ENCODE measurements around the gene SLC9A9.

The SLC9A9 gene

GRCh38 chr3:143382816-143383215 lies 465.5 kb downstream of the SLC9A9 start:
- no peak for DNase-seq

DNA sequence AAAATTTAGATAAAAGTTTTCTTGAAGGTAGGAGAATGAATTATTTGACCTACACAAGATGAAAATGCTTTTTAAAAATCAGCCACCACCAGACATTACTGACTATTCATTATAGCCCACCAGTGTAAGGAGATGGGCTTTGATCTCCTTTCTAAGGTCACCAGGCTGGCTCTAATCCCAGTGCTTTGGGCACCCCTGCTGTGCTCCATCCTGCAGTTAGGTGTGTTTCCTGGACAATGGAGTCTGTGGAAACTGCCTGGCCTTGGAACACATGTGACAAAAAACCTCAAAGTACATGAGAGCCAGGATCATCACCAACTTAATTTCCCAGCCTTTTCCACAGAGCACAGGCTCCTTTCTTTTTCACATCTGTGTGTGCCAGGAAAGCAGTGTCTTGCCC lies 467.8 kb downstream of the SLC9A9 start:
- DNase-seq, result no peak

DNA sequence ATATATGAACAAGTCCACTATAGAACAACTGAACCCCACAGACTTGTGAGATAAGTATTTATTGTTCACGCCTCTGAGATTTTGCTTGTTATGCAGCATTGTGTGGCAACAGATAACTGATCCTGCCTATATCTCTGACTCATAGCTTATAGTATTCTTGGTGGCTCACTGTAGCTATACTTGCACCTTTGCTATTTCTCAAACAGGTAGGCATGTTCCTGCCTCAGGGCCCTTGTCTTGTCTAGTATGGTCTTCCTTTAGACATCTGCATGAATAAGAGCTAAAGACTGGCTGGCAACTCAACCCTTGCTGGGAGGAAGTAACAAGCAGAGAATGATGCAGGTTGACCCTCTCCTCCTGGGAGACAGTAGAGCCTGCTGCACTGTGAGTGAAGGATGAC lies 472.6 kb downstream of the SLC9A9 start:
- no peak for DNase-seq

- no peak for DNase-seq
These were observed 481.1 kb downstream of the SLC9A9 start for GRCh38 chr3:143367171-143367570.

- DNase-seq, result no peak
These were observed 481.6 kb downstream of the SLC9A9 start for GRCh38 chr3:143366672-143367071.

- DNase-seq, result no peak
These were observed 484.3 kb downstream of the SLC9A9 start for GRCh38 chr3:143363949-143364348.

DNA sequence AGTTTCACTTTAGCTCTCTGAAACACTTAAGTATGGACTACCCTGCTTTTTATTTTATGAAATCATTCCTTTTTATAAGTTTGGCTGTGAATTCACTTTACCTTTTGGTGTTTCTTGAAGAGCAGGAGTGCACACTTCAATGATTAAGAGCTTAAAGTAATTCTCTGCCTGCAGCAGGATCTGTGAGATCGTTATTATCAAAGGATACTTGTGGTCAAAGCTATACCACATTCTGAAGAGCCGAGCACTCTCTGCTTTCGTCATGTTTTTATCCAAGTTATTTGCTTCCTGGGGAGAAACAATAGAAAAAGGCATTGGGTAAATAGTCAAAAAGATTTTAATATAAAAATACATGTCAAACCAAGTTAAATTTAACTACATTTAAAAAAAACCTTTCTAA lies 485.0 kb downstream of the SLC9A9 start:
- no peak for DNase-seq

- no peak for DNase-seq
These were observed 485.9 kb downstream of the SLC9A9 start for GRCh38 chr3:143362115-143362991.

DNA sequence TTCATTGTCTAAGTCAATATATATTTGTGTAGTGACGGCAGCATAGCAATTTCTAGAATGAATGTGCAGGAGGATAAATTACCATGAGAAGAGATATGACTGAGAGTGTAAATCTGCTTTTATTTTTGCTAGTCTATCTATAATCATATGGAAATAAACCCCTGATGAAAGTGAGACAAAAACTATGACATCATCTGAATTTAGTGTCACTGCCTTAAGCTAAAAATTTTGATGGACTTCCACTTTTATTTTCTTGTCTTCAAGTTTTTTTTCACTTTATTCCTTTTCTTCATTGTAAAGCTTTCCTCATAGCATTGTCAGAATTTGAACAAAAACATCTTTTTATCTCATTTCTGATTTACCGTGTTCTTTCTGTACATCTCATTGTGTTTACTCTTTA lies 486.7 kb downstream of the SLC9A9 start:
- DNase-seq, result no peak

- DNase-seq, result no peak
These were observed 488.0 kb downstream of the SLC9A9 start for GRCh38 chr3:143360244-143360643.

- DNase-seq, result no peak
These were observed 489.3 kb downstream of the SLC9A9 start for GRCh38 chr3:143358793-143359491.

DNA sequence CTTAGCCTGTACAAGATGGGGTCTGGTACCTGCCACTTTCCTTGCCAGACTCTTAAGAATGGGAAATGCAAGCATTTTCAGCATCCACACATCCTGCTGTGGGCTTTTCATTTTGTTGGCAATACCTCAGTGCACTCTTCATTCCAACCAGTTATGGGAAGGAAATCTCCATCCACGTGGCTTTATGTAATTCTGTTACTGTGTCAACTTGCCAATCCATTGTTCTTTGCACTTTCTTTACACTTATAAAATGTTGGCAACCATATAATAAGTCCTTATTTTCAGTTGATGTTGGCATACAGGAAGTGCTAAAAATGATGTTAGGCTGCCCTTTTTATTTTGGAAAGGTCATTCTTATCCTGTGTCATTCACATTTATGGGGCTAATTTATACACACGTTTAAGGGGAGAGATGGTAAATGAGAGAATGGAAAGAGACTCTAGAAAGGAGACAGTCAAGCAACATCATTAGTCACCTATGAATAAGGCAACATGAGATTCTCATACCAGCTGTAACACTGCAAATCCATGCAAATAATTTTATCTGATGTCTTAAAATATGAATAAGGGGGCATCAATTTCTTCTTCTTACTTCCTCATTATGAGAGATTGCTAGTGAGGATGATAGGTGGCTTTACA lies 490.0 kb downstream of the SLC9A9 start:
- DNase-seq, result no peak

GRCh38 chr3:143357700-143358099 lies 490.6 kb downstream of the SLC9A9 start:
- DNase-seq, result no peak

DNA sequence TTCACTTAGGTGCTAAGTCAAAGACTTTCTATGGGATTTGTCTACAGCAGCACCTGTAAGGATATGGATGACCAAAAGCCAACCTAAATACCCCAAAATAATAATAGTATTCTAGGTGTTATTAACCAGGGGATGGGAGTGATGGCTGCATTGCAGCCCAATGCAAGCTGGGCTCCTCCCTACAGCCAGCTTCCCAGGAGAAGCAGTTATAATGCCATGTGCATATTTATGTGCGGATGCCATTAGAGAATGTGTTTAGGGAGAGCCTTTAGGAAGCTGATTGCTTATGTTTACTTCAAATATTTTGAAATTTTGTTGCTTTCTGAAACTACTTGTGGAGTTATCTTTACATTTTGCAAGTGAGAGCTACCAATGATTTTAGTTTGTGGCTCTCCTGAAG lies 491.4 kb downstream of the SLC9A9 start:
- no peak for DNase-seq

DNA sequence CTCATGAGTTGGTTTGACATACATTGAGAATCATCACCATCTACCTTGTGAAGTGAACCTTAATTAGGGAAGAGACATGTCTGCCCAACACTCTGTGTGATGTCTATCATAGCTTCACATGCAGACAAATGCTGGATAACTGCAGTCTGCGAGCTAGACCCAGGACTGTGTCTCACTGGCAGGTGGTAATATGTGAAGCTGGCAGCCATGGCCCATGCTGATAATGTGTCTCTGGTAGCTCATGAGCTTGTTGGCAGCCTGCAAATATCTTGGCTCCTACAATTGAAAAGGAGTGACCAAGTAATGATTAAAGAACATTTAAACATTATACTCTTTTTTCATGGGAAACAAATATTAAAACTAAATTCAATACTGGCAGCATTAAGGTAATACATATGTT lies 493.9 kb downstream of the SLC9A9 start:
- DNase-seq, result no peak

- no peak for DNase-seq
These were observed 495.3 kb downstream of the SLC9A9 start for GRCh38 chr3:143352850-143353550.

DNA sequence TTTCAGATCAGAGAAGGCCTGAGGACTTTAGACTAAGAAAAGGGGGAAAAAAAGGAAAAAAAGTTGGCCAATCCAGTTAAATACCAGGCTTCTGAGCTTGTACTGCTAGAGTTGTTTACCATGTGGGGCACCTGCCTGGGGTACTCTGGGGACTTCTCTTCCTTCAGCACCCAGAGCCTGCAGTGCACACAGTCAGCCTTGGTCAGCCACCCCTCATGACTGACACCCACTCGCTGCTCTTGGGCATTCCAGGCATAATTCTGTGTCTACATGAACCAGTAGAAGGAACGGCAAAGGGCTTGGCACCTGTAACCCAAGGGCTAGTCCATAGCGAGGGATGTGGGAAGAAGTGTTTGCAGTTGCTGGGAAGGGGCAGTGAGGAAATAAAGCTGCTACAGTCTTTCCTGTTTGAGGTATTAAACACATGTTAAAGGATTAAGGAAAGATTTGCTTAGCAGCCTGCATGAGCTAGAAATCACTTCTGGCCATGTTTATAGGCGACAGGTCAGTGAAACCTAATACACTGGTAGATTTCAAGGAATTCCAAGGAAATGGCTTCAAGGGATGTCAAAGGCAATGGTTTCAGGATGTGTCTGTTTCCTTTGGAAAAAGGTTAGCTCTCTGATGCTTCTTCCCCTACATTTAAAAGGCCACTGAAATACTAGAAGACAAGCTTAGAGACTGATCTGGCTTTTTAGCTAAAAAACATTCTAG lies 496.2 kb downstream of the SLC9A9 start:
- DNase-seq, result no peak

DNA sequence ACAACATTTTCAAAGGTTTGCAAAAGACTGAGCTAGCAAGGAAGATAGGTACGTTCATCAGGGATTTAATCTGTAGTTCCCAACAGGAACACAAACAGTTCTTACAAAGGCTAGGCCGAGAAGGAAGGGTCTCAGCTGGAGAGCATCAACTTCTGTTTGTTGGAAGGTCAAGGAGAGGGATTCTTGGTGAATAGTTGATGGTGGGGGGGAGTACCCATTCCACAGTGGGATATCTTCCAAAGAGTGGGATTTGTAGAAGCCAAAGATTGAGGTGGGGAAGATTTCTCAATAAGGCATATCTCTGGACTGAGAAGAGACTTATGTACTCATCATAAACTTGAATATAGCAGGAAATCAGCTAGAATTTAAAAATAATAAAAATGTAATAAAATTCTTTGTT lies 496.9 kb downstream of the SLC9A9 start:
- no peak for DNase-seq

DNA sequence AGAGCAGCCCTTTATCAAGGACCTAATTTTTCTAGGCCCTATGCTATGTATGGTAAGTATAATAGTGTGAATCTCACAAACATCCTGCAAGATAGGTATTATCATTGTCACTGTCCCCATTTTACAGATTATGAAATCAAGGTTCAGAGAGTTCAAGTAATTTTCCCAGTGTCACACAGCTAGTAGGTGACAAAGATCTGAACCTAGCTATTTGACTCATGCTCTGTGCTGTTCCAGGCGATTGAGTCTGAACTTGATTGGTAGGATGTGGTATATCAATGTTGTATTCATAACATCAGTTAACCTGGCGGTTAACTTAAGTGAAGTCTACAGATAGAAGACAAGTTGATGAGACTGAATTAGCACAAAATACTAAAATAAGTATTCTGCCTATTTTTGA lies 498.8 kb downstream of the SLC9A9 start:
- no peak for DNase-seq

DNA sequence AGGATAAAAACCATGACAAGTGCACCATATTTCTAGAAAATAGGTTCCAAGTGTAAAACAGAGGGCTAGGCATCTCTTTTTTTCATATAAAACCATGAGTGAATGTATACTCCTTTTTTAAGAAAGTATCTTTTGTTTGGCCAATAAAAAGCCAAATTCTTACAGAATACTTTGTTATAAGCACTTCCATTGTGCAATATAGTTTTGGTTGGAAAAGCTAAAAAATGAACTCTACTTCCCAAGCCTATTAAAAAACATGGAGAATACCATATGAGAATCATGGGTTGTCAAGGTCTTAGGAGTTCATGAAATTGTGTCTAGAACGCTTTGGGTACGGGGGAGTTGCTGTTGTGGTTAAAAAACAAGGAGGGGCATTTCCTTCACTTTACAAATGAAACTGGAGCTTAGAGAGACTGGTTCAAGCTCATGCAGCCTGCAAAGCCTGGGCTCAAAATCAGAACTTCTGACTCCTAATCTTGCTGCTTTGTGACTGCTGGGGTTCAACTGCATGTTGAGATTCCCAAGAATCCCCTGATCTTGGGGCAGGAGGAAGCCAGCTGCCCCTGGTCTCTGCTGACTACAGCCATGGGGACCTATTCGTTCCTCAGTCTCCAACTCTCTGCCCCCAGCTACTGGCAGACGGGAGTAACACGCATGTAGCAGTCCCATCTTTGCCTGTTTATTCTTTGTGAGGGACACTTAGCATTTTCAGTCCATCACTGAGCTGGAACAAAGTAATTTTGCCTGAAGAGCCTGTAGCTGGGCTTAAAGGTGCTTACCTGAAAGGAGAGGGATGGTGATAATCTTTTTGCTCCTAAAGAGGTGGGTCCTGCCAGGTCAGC lies 499.6 kb downstream of the SLC9A9 start:
- DNase-seq, result peak in 1 of 2 experiments; percentile 19

DNA sequence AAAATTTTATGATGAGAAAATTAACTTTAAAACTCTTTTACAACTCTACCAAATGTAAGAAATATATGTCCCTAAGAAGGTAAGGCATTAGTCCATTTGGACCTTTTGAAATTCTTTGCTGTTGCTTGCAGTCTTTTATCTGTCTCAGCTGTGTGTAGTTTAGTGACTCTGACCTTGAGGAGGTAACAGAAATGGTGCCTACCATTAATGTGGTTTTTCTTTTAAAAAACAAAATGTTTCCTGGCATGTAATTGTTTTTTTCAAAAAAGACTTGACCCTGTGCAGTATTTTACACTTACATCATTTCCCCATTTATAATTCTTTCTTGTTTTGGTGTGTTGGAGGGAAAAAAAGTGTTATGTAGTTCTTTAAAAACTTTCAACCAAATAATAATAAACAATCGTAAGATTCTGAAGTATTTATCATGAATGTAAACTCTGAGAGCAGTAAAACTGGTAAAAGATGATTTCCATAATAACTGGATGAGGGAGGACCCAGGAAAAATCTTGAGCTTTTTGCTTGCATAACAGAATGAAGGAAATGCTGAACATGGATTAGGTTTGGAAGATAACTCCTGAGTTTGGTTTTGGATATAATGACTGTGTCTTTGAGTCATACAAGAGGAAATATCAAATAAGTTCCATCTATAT lies 503.6 kb downstream of the SLC9A9 start:
- no peak for DNase-seq

Measured in activated T-cell treated with anti-CD3 and anti-CD28 coated beads, Interleukin-2, amount 50 U/mL, for 48 hours (primary cell).